HG02798 (cell line): ENCODE measurements around the gene MYBPC1.

Source experiments
- ATAC-seq: cut with Tn5 transposase; IDR thresholded peaks from one replicate; pipeline ENCODE4 v1.9.1; 2021; ENCODE audit warnings: mild to moderate bottlenecking; ENCODE audit not compliant: unreplicated experiment, poor library complexity

Gene MYBPC1

DNA sequence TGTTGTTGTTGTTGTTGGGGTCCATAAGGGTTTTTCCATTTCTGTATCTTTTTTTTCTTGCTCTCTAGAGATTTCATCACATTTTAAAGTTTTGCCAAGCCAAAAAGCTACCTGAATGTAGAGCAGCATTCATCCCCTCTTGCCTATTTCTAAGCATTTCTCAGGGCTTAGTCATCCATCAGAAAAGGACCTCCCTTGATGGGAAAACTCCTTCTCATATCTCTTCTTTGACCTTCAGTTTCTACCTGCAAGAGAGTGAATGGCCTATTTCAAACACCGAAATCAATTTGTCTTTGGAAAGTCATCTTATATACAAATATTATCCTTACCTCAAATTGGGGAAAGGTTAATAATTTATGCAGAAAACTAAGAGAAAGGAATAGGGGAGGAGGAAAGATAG, 4.5 kb downstream of the MYBPC1 start:
- ATAC-seq: no peak

DNA sequence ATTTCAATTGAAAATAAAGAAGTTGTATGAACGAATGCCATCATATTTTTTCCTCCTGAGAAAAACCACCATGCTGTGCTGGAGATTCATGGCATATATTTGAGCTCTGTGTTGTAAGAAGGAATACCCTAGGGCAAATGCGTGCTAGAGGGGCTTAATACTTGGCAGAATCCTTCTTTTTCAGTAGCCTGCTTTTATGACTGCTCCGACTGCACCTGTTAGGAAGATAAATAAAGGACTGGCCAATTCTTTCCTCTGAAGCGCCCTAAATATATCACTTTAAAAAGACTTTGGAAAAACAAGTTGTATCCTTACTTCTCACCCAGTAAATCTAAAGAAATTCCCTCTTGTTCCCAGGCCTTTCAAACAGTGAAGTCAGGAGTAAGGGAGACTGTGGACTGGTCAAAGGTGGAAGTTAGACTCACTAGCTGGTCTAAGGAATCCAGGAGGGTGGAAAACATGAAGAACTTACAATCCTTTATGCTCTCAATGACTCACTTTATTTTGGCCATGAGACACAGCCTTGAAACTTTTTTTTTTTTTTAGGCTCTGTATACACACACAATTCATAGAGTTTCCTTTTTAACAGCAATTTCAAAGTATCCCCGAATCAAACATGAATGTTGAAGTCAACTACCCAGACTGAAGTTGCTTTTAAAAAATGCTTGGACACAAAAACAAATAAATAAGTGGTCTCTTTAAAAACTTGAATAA, 5.2 kb downstream of the MYBPC1 start:
- ATAC-seq: no peak

- ATAC-seq: no peak
These were observed 9.4 kb downstream of the MYBPC1 start for GRCh38 chr12:101604132-101604531.

DNA sequence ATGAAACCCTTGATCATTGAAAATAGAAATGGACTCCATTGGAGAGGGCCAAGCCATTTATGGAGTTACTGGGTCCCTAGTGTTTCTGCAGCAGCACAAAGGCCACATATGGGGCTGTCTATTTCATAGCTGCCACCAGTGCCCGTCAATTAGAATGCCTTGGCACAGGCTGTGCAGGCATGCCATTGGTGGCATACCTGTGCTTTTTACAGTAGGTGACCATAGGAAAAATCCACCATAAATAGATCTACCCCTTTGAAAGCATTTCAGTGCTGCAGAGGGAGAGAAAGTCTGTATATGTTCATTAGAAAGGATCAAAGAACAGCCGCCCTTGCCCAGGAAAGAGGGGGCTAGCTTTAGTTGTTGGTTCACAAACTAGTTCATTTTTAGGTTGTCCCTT, 13.1 kb downstream of the MYBPC1 start:
- ATAC-seq: no peak

GRCh38 chr12:101608301-101609133, 13.7 kb downstream of the MYBPC1 start:
- ATAC-seq: no peak

- ATAC-seq: no peak
These were observed 14.4 kb downstream of the MYBPC1 start for GRCh38 chr12:101609198-101609597.

- no peak for ATAC-seq
These were observed 17.6 kb downstream of the MYBPC1 start for GRCh38 chr12:101612160-101612916.

- no peak for ATAC-seq
These were observed 21.3 kb downstream of the MYBPC1 start for GRCh38 chr12:101616027-101616494.

- ATAC-seq: no peak
These were observed 24.4 kb downstream of the MYBPC1 start for GRCh38 chr12:101619026-101619786.

DNA sequence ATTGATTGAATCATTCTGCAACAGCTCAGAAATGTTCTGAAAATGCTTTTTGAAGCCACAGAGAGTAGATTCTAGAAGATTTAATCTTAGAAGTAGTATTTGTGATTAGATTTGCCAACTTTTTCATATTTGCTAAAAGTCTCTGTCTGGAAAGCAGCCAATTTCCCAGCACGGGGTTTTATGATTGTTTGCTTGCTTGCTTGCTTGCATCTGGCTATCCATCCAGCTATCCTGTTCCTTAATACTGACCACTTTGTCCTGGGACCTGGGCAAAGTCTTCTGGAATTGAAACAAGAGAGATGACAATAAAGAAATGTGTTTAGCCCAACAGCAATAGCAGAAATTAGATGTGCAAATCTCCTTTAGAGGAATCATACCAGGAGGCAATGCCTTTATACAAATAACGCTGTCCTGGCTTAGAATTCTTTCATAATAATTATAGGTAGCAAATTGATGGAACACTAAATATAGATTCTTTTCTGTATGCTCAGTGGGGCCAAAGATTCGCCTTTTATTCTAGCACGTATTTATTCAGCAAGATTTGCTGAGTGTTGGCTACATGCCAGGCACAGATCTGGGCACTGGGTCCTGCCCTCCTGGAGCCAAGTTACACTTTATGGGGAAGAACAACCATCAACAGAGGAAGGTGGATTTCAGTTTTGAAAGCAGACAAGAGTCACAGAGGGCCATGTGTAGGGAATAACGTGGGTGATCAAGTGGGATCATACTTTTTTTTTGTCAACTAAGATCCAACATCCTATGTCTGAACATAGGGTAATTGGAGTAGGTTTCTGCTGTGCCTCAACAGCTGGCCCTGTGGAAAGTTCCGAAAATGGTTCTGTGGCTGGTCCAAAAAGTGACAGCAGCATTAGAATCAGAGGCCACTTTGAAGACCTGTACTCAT, 25.3 kb downstream of the MYBPC1 start:
- no peak for ATAC-seq

DNA sequence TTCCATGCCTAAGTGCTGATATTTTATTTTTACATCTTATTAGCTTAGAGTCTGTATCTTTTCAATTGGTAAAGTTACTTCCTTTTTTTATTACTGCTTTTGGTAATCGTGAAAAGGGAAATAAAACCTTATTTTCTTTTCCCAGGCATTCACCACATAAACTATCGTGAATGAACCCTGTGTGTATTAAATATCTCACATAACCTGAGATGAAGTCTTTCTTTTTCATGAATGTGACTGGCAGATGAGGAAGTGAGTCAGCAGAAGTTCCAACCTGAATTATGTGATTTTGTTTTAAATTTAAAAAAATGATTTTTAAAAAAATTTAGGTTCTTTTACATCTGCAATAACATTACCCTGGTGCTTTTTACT, 26.0 kb downstream of the MYBPC1 start:
- no peak for ATAC-seq

DNA sequence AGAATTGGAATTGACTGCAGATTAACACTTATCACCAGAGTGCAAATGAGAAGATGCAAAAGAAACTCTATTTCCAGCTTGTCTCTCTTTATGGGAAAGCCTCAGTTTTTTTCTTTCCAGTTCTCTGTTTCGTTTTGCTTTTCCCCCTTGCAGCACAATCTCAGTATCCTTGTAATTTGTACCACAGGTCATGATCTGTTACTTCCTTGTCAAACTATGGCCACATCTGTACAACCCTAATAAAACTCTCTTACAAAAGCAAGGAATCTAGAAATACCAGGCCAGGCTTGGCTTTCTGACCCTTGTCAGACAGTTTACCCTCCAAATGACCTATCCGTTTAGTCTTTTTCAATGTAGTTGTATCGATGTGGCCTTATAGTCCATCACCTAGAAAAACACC, 33.9 kb downstream of the MYBPC1 start:
- ATAC-seq: no peak

- peak; percentile 94 for ATAC-seq
These were observed 40.0 kb downstream of the MYBPC1 start for GRCh38 chr12:101634724-101635123.

- ATAC-seq: no peak
These were observed 43.2 kb downstream of the MYBPC1 start for GRCh38 chr12:101637936-101638335.

GRCh38 chr12:101642115-101643067, 47.6 kb downstream of the MYBPC1 start:
- ATAC-seq: no peak

DNA sequence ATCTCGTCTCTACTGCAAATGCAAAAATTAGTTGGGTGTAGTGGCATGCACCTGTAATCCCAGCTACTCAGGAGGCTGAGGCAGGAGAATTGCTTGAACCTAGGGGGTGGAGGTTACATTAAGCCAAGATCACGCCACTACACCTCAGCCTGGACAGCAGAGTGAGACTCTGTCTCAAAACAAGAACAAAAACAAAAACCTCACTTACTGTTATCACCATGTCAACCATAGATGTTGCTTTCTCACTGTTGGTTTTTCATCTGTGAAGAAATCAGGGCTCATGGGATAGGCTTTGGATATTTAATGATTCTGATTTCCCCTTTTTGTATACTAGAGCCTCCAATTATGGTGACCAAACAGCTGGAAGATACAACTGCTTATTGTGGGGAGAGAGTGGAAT, 52.9 kb downstream of the MYBPC1 start:
- ATAC-seq: no peak

DNA sequence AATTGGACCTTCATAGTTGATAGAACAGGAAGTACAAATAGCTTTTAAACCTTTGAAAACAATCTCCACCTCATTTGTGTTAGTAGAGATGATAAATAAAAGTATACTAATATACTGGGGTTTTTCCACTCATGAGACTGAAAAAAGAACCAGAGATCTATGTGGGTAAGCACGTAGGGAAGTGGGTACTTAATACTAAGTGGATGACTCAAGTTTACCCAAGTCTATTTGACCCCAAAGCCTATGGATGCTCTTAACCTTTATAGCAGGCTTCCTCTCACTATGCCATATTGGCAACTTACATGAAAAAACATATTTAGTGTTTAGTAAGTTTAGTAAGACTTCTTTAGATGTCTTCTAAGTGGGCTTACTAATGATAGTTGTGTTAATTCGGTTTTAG, 53.4 kb downstream of the MYBPC1 start:
- no peak for ATAC-seq
